GM21723 (cell line): ENCODE data around the gene PCIF1.

ENCODE experiments used
- ATAC-seq: cut with Tn5 transposase; IDR thresholded peaks from one replicate; pipeline ENCODE4 v1.9.1; 2021; ENCODE audit warnings: mild to moderate bottlenecking, moderate library complexity; ENCODE audit not compliant: unreplicated experiment

Gene PCIF1

DNA sequence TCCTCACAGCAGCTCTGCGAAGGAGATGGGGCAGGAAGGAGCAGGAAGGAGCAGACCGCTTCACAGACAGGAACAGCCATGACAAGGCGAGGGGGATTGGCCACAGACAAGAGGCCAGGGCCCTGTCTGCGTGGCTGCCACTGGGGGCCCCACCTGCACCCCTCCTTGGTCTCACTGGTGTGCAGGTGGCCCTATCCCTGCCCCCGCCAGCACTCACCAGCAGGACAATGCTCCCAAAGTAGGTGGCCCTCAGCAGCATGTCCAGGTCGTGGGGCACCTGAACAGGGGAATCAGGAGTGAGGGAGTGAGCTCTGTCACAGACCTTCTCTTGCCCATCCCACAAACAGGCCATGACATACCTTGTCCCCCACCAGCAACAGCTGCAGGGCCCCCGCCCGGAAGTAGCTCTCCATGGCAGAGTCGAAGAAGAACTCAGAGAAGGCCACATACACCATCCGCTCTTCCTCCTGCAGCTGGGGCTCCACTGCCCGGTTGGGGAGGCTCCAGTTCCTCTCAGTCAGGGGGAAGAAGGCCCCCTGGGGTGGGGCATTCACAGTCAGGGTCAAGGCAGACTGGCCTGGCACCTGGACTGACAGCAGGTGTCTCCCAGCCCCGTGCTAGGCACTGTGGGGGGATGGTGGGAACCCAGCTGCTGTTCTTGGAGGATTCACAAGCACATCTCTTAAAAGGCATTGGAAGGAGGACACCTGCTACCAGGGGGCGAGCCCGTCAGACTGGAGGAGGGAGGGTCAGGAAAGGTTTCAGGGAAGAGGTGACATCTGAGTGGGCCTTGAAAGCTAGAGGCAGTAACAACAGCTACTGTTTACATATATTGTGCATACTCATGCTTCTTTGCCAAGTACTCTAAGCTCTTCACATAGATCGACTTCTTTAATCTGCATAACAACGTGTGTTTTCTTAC, 29.6 kb upstream of the PCIF1 start:
- ATAC-seq: no peak

GRCh38 chr20:45905505-45906079, 28.9 kb upstream of the PCIF1 start:
- no peak for ATAC-seq

- no peak for ATAC-seq
Measured at GRCh38 chr20:45907219-45907948, 27.1 kb upstream of the PCIF1 start.

DNA sequence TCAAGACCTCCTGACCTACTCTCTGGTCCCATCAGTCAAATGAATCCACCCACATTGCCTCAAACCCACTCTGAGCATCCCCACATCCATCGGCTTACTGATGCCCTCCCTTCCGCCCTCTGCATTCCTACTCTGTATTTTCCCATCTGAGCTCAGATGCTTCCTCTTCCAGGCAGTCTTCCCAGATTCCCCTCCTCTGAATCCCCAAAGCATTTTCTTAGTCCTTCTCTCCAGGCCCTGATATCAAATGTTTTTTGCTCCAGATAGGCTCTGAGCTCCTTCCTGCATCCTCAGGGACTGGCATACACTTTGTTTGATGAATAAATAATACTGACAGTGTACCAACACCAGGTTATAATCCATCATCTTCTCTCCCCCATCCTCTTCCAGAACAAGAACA, 26.4 kb upstream of the PCIF1 start:
- ATAC-seq: no peak

- ATAC-seq: no peak
Measured at GRCh38 chr20:45909336-45909808, 25.1 kb upstream of the PCIF1 start.

GRCh38 chr20:45909817-45910669, 24.4 kb upstream of the PCIF1 start:
- ATAC-seq: no peak

- ATAC-seq: peak; percentile 90
Measured at GRCh38 chr20:45910670-45911485, 23.6 kb upstream of the PCIF1 start.

- ATAC-seq: no peak
Measured at GRCh38 chr20:45911486-45912343, 22.8 kb upstream of the PCIF1 start, which contains the start of gene PLTP. Gene PLTP (minus strand): TSS chr20:45912155. CDS start chr20:45911452, 703 bp downstream.

- ATAC-seq: no peak
Measured at GRCh38 chr20:45912344-45912682, 22.2 kb upstream of the PCIF1 start.

DNA sequence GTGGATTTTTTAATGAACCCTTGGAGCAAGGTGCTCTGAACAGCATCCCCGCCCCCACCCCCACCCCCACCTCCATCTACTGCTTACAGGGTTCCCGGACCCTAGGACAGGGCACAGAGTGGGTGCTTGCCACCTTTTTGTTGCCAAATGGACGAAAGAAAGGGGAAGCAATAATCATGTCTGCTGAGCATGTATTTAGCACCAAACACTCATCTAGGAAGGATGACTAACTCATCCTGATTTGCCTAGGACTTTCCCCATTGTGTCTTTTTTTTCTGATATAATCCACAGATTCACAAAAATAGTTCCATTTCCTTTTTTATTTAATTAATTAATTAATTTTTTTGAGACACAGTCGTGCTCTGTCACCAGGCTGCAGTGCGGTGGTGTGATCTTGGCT, 21.4 kb upstream of the PCIF1 start:
- ATAC-seq: no peak

GRCh38 chr20:45917790-45918141, 16.7 kb upstream of the PCIF1 start:
- ATAC-seq: no peak

- no peak for ATAC-seq
Measured at GRCh38 chr20:45918182-45918737, 16.2 kb upstream of the PCIF1 start.

DNA sequence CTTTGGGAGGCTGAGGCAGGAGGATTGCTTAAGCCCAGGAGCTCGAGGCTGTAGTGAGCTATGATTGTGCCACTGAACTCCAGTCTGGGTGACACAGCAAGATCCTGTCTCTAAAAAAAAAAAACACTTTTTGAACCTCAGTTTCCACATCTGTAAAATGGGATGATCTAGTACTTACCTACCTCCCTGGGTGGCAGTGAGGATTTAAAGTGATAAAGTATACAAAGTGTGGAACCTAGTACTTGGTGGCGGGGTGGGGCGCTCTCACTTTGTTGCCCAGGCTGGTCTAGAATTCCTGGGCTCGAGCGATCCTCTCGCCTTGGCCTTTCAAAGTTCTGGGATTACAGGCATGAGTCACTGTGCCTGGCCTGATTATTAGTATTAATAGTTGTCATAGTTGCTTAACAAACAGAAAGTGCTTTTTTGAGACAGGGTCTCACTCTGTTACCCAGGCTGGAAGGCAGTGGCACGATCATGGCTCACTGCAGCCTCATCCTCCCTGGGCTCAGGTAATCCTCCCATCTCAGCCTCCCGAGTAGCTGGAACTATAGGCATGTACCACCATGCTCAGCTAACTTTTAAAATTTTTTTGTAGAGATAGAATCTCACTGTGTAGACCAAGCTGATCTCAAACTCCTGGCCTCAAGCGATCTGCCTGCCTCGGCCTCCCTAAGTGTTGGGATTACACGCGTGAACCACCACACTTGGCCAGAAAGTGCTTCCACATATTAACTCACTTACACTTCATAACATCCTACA, 15.5 kb upstream of the PCIF1 start:
- no peak for ATAC-seq

GRCh38 chr20:45919542-45920399, 14.7 kb upstream of the PCIF1 start:
- no peak for ATAC-seq

DNA sequence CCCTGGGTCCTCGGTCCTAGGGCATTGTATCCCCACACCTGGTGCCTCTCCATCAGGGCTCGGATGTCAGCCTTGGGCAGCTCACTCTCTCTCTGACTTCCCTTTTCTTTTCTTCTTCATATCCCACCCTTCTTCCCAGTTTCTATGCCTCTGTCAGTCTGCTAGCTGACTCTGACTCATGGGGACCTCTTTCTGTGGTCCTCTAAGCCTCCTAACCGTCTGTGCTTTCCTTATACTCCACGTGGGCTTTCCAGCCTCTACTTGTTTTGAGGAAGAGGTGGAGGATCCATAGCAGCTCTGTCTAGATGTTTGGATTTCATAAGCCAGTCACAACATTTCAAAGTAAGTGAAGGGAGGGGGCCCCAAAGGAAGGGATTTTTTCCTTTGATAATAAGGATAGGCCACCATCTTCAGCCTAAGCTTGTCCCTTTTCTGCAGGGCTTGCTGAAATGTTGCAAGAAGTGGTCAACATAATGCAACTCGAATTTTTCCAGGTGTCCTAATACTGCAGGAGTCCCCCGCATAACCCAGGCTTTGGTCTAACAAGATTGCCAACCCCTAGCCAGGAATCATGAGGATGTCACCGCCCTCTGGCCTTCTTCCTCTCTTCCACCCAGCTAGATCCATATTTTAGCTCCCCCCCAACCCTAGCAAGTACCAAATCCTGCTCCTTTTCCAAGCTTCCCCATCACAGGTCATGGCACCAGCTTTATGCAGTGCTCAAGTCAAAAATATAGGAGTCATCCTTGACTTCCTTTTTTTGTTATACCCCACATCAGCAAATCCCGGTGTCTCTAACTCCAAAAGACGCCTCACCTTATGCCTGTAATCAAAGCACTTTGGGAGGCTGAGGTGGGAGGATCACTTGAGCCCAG, 13.8 kb upstream of the PCIF1 start:
- ATAC-seq: no peak
